ENCODE data around the gene SHROOM2.

SHROOM2 gene

DNA sequence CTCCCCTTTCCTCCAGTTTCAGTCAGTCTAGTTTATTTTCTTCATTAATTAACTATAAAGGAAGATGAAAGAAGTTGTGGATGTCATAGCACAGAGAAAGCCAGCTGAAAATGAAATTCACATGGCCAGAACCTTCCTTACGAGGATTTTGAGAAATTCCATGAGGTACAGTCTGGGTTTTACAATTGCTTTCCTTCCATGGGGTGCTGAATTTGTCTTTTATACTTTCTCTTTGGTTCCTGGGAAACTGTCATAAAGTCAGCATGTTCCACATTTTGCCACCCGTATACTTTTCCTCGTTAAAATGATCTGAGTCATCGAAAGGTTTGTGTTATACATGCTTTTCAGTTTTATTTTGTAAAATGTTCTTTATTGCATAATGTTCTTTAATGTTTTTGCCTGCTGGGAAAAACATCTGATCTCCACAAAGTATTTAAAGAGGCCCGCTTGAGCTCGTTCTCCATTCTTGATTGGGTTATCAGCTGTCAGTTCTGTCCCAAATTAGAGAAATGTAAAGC is 102.8 kb downstream of the SHROOM2 start:
- H3K4me3 ChIP-seq (ENCODE audit: low read depth, low read length): no peak overlapping the region
- TF ChIP-seq, protein P1, sequence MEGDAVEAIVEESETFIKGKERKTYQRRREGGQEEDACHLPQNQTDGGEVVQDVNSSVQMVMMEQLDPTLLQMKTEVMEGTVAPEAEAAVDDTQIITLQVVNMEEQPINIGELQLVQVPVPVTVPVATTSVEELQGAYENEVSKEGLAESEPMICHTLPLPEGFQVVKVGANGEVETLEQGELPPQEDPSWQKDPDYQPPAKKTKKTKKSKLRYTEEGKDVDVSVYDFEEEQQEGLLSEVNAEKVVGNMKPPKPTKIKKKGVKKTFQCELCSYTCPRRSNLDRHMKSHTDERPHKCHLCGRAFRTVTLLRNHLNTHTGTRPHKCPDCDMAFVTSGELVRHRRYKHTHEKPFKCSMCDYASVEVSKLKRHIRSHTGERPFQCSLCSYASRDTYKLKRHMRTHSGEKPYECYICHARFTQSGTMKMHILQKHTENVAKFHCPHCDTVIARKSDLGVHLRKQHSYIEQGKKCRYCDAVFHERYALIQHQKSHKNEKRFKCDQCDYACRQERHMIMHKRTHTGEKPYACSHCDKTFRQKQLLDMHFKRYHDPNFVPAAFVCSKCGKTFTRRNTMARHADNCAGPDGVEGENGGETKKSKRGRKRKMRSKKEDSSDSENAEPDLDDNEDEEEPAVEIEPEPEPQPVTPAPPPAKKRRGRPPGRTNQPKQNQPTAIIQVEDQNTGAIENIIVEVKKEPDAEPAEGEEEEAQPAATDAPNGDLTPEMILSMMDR (IDR thresholded peaks at IDR 0.05; ENCODE audit: insufficient read depth, low read depth, low read length, missing control alignments): no peak
- no peak for DNase-seq (ENCODE audit: low read depth)

DNA sequence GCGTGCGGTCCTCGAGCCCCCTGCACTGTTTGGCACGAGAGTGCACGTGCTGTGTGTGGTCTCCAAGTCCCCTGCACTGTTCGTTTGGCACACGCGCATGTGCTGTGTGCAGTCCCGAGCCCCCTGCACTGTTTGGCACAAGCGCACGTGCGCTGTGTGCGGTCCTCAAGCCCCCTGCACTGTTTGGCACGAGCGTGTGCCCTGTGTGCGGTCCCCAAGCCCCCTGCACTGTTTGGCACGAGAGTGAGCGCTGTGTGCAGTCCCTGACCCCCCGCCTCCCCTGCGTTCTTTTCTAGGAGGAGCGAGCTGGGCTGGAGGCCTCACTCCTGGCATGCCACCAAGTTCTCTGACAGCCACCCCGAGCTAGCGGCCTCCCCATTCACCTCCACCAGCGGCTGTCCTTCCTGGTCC is 104.5 kb downstream of the SHROOM2 start:
- DNase-seq (ENCODE audit: low read depth): no peak
- TF ChIP-seq, protein P1 (IDR thresholded peaks at IDR 0.05; ENCODE audit: insufficient read depth, low read depth, low read length, missing control alignments): no peak
- H3K4me3 ChIP-seq (ENCODE audit: low read depth, low read length): no peak overlapping the region

DNA sequence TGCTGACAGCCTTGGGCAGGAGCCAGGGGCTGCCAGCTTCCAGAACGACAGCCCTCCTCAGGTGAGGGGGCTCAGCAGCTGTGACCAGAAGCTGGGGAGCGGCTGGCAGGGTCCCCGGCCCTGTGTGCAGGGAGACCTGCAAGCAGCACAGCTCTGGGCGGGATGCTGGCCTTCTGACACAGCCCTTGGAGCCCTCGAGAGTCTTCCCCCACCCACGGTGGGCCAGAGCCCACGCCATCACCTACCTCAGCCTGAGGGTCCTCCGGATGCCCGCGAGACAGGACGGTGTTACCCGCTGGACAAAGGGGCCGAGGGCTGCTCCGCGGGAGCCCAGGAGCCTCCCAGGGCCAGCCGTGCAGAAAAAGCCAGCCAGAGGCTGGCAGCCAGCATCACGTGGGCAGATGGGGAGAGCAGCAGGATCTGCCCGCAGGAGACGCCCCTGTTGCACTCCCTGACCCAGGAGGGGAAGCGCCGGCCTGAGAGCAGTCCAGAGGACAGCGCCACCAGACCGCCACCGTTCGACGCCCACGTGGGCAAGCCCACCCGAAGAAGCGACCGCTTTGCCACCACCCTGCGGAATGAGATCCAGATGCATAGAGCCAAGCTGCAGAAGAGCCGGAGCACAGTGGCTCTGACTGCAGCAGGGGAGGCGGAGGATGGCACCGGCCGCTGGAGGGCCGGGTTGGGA is 109.1 kb downstream of the SHROOM2 start:
- TF ChIP-seq, protein P1 (IDR thresholded peaks at IDR 0.05; ENCODE audit: insufficient read depth, low read depth, low read length, missing control alignments): no peak
- no peak for DNase-seq (ENCODE audit: low read depth)
- no peak overlapping the region for H3K4me3 ChIP-seq (ENCODE audit: low read depth, low read length)

DNA sequence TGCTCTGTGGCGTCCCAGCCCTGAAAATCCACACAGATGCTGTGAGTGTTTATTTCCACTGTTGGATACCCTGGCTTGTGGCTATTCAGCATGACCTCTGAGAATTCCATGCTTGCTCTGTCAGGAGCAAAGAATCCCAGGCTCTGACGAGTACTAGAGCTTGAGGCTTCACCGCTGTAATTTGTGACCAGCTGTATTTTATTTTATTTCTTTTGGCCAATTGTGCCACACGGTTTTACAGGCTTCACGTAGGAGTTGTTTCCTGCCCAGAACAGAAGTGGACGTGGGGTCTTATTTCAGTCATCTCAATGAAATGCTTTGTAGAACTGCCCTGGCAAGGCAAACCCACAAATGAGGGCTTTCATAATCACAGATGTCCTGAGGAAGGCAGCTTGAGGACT is 111.5 kb downstream of the SHROOM2 start:
- no peak for DNase-seq (ENCODE audit: low read depth)
- TF ChIP-seq, protein P1 (IDR thresholded peaks at IDR 0.05; ENCODE audit: insufficient read depth, low read depth, low read length, missing control alignments): no peak

DNA sequence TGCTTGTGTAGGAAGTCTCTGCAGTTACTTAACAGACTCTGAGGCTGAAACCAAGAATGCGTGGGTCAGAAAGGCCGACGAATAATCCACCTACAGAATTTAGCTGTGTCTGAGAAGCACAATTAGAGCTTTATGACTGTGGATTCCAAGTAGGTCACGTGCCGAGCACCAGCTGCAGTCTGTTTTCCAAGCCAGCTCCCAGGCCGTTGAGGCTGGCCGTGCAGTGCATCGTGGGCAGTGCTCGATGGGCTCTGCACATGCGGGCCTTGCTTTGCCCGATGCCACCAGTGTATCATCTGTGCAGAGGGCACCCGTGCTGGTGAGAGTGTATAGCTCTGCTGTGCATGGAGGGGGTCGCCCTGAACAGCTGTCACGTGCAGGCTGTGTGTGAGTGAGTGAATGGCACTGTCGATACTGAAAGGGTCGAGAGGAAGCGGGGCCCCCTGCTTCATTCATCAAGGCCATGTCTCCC is 113.4 kb downstream of the SHROOM2 start:
- peak; percentile 15 for DNase-seq (ENCODE audit: low read depth)
- no peak overlapping the region for H3K4me3 ChIP-seq (ENCODE audit: low read depth, low read length)
- TF ChIP-seq, protein P1 (IDR thresholded peaks at IDR 0.05; ENCODE audit: insufficient read depth, low read depth, low read length, missing control alignments): no peak

More for the DNA sequence above, 111.5 kb downstream of the SHROOM2 start:
- H3K4me3 ChIP-seq (ENCODE audit: low read depth, low read length): no peak overlapping the region

DNA sequence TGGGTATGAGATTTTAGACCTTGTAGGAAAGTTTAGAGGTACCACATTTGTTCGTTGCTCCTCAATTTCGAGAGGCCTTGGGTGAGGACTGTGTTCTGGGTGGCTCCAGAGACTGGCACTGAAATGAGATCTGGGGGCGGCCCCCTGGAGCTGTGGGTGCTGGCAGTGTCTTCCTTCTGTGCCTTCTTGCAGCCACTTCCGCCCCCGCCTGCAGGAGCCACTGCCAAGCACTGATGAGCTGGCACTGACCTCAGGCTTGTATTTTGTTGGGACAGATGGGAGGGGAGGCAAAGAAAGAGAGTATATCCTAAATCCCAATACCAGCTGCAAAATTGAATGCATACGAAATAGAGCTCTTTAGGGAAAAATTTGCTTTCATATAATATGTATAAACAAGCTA is 116.4 kb downstream of the SHROOM2 start:
- no peak overlapping the region for H3K4me3 ChIP-seq (ENCODE audit: low read depth, low read length)
- TF ChIP-seq, protein P1 (IDR thresholded peaks at IDR 0.05; ENCODE audit: insufficient read depth, low read depth, low read length, missing control alignments): no peak
- no peak for DNase-seq (ENCODE audit: low read depth)
